Epithelial cell of prostate (primary cell): ENCODE results near the gene CHST15.

Experiments
- DNase-seq: peaks from one replicate; pipeline ENCODE4 v3.0.0-alpha.2; 2011; ENCODE audit warnings: low read depth, low spot score
- H3K27ac ChIP-seq: fragments of 450-650 bp; 2 replicates; pipeline ENCODE4 v1.5.1; 2017; ENCODE audit warnings: mild to moderate bottlenecking

The CHST15 gene, protein sequence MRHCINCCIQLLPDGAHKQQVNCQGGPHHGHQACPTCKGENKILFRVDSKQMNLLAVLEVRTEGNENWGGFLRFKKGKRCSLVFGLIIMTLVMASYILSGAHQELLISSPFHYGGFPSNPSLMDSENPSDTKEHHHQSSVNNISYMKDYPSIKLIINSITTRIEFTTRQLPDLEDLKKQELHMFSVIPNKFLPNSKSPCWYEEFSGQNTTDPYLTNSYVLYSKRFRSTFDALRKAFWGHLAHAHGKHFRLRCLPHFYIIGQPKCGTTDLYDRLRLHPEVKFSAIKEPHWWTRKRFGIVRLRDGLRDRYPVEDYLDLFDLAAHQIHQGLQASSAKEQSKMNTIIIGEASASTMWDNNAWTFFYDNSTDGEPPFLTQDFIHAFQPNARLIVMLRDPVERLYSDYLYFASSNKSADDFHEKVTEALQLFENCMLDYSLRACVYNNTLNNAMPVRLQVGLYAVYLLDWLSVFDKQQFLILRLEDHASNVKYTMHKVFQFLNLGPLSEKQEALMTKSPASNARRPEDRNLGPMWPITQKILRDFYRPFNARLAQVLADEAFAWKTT

DNA sequence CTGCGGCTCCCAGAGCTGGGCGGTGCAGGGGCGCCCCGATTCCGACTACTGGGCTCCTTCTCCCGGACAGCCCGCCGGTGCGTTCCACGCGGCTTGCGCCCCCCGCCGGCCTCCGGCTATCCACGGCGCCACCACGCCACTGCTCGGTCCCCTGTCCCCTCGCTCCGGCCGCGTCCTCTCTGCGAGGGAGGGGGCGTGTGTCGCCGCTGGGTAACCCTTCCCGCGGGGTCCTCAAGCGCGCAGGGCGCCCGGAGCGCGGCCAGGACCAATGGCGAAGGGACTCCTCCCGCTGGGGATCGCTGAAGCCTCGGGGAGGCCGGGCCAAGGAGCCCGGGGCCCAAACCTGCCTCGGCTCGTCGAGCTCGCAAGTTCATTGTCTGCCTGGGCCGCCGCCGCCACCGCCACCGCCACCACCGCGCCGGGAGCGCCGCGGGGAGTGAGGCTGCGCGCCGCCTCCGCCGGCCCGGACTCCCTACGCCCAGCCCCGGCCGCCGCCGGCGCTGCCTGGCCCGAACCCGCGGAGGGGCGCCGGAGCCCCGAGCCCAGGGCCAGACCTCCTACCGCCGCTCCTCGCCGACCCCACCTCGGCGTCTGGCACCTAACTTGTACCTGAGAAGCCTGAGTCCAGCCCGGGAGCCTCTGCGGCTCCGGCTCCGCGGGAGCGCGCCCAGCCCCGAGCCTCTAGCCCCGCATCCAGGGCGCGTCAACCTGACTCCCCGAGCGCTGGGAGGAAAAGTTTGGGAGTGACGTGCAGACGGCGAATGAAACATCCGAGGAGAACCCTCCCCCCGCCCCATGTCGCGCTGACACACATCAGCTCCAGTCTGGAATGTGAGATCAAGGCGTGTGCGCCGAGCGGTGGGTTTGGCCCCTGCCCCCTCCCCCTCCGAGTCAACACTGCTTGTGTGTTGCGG lies at the start of gene CHST15:
CHST15 (minus strand) TSS at position 739 of the 914 bp plus-strand sequence. CDS start 47,386 bp downstream, outside the sequence.
- peak; percentile 79 for DNase-seq

DNA sequence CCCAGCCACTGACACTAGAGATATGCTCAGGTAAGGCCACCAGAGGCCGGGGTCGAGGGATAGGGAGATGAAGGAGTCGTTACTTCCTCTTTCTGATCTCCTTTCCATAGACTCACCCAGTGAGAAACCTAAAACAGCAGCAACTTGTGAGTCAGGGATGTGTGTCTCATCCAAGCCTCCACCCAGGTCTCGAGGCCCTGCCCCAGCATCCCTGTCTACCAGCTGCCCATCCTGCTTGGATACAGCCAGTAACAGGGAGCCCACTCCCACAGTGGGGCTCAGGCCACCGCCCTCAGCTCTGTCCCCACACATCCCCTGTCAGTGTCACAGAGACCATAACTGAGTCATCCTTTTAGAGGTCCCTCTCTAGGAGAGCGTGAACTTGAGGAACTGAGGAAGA lies 49.6 kb upstream of the CHST15 start:
- no peak overlapping the region for H3K27ac ChIP-seq
- DNase-seq = no peak

More for the DNA sequence above, at the start of gene CHST15:
- H3K27ac ChIP-seq = peak within 1 kb of the TSS; percentile 85

DNA sequence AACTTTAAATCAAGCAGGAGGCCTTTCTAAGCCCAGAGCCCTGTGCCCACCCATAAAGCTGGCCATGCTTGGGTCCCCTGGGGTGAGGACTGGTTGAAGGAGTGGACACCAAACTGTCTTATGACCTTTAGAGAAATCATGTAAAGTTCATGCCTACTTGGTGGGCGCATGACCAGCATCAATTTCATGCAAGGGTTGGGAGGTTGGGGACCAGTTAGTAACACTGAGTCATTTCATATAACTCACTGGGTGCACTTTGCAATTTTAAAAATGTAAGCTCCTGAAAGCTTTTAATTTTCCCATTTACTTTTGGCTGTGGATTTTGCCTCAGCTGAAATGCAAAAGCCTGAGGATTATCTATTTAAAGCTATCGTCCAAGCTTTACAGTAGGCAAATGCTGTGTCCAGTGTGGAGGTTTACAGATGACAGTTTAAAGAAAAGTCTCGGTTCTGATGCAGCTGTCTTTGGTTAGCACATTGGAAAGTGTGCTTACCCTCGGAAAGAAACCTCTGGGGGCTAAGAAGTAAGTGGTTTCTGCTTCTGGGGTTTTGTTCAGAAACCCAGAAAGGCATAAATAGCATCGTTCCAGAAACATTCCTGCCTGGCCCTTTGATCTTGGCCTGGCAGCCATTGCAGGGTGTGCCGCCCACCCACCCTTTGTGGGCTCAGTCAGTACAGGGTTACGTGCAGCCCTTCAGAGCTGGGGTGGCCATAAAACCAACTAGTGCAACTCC lies 48.8 kb upstream of the CHST15 start:
- DNase-seq = no peak
- H3K27ac ChIP-seq = no peak overlapping the region

DNA sequence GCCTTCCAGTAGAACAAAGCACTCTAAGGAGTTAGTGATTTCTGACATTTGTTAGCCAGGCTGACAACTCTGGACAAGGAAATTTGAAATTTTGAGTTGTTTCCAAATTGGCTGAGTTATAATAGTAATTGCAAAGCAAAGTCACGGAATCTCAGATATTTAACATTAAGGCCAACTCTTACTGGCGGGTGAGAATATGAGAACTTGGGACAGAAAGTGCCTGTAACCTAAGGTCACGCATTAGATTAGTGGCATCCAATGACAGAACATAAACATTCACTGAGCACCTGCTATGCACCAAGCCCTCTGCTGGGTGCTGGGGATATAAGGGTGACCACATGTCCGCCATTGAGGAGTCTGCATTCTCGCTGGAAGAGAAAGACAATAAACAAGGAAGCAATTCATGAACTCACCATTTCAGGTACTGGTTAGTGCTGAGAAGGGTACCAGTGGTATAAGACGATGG lies 45.5 kb upstream of the CHST15 start:
- no peak overlapping the region for H3K27ac ChIP-seq
- no peak for DNase-seq

DNA sequence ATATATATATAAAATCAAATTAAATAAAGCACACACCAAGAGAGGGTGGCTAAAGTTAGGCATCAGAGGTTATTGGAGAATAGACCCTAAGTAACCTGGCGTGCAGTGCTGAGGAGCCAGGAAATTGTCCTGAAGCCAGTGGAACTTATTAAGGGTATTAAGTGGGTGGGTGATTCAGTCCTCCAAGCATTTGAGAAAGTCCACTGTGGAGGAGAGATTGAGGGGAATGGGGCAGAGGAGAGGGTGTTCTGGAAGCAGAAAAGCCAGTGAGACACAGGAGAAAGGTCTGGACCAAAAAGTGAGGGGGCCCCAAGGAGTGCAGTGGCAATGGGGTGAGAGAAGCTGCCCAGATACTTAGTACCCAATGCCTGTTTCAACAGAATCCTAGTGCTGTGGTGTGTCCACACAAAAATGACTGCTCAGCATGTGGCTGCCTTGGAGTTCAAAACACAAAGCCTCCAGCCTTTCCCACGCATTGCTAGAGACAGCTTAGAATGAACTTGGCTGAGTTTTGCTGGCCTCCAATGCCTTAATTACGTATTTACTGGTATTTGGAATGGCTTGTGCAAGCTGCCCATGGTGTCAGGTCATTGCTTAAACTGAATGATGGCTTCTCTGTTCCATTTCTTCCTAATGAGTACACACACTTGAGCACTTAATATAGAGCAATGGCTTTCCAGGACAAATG lies 44.9 kb upstream of the CHST15 start:
- no peak overlapping the region for H3K27ac ChIP-seq
- DNase-seq = no peak

DNA sequence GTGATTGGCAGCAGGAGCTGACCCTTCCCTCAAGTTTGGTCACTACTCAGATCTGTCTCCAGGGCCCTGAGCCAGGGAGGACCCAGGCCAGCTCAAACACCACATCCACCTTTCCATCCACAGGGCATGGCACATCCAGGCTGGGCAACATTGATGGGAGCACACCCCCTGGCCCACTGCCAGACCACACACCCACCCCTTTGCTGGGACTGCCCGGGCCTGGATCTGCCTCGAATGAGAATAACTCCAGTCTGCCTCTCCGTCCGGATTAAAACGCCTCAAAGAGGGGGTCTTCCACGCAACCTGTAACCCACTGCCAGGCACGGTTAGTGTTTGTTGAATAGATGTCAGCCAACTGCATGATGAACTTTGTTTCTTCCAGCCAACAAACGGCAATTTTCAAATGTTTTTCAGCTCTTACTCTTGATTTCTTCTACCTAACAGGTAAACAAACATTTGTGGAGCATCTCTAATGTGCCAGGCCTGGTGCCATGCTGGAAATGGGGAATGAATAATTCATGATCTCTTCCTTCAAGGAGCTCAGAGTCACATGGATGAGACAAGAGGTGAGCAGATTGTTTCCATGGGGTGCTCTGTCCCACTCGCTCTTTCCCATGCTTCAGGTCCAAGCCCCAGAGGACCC lies 41.0 kb upstream of the CHST15 start:
- H3K27ac ChIP-seq = no peak overlapping the region

DNA sequence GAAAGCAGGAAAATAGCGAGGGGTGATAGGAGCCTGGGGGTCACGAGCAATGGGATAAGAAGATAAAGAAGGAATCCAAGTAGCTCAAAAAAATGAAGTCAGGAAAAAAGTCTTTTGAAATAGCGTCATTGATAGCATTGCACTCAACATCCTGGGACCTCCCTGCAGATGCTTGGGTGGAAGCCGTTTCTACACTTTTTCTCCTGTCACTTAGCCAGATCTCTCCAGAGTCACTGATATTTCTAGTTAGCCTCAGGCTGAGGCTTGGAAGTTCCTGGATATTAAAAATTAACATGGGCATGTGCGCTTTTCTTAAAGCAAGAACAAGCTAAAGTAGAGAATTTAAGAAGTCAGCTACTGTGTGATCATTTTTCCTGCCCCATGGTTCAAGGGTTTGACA lies 39.5 kb upstream of the CHST15 start:
- DNase-seq = no peak

More for the DNA sequence above, 41.0 kb upstream of the CHST15 start:
- no peak for DNase-seq

DNA sequence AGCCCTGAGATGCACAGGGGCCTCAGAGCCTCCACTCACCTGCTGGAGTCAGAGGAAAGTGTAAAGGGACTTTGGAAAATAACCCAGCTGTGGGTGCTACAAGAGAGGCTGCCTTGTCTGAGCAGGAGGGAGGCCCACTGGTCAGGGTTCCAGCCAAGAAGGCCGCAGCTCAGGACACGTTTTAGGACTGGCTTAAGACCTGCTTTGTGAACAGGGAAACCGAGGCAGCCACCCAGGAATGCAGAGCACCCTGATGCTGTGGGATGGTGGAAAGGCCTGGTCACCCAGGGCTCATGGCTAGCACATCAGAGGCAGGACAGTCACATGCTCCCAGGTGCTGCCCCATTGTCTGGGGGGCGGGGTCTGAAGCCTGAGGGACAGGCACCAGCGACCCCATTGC lies 38.9 kb upstream of the CHST15 start:
- DNase-seq = no peak
- no peak overlapping the region for H3K27ac ChIP-seq

More for the DNA sequence above, 39.5 kb upstream of the CHST15 start:
- H3K27ac ChIP-seq = no peak overlapping the region

DNA sequence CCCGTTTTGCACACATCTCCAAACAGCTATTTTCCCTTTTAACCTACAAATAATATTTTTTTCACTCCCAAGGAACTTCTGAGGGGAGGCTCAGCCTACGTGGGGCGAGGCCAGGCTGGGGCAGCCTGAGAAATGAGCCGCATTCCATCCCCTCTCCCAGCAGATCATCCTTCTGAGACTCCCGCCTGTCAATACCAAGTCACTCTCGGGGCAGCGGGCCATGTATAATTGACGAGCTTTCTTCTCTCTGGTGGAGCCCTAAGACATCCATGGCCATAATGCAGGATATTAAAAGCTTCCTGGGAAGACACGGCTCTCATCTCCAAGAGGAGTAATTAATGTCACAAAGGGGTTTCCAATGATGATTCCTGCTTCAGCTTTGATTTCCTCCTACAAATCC lies 37.8 kb upstream of the CHST15 start:
- DNase-seq = no peak
- no peak overlapping the region for H3K27ac ChIP-seq

DNA sequence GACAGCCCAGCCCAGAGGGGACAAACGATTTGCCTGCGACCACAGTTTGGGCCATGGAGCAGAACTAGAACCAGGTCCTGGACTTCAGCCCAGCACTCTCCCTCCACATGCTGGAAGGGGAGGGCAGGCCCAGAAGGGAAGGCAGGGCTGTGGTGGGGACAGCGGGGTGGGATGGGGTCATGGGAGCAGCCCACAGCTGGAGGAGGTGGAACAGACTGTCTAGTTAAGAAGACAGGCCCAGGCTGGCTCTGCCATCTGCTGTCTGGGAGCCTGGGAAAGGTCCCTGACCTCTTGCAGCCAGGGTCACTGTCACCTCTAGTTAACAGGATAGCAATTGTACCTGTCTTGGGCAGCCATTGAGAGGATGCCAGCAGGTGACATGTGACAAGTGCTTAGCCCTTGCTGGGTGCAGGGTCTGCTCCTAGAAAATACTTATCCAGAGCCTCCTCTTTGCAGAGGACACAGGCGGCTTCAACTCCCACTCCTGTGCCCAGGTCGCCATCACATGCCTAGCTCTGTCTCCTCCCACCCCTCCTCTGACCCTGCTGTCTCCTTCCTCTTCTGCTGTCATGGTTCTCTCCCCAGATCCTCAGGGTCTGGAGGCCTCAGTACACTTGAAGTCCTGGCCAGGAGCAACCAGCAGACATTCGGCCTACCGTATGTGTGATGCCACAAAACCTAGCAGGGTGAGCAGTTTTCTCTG lies 37.0 kb upstream of the CHST15 start:
- DNase-seq = no peak

DNA sequence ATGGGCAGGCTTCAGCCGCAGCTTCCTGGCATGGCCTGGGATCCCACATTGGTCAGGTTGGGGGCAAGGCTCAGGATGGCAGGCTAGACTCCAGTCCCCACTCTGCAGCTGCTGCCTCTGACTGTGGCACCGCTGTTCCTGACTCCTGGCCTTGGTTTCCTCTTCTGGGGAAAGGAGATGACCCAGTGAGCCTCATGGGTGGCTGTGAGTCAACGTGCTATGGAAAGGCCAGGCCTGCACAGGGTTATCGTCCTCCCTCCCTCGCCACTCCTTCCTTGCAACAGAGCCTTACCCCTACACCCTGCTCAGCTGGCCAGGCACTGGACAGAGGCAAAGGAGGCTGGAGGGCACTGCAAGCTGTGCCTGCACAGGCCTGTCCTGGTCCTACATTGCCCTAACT lies 36.1 kb upstream of the CHST15 start:
- no peak for DNase-seq
- H3K27ac ChIP-seq = no peak overlapping the region

More for the DNA sequence above, 37.0 kb upstream of the CHST15 start:
- no peak overlapping the region for H3K27ac ChIP-seq

DNA sequence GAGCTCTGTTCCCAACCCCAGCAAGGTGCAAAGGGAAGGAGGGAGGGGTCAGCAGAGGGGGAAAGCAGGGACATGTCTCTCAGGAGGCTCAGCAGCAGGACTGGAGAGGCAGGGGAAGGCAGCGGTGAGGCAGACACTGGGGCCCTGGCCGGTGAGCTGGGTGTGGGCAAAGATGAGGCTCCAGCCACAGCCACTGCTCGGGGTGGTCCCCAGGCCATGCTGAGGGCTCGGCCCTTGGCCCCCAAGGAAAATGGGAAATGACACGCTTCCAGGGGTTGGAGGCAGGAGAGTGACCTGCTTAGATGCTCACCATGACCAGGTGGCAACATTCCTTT lies 35.4 kb upstream of the CHST15 start:
- DNase-seq = no peak
- H3K27ac ChIP-seq = no peak overlapping the region

DNA sequence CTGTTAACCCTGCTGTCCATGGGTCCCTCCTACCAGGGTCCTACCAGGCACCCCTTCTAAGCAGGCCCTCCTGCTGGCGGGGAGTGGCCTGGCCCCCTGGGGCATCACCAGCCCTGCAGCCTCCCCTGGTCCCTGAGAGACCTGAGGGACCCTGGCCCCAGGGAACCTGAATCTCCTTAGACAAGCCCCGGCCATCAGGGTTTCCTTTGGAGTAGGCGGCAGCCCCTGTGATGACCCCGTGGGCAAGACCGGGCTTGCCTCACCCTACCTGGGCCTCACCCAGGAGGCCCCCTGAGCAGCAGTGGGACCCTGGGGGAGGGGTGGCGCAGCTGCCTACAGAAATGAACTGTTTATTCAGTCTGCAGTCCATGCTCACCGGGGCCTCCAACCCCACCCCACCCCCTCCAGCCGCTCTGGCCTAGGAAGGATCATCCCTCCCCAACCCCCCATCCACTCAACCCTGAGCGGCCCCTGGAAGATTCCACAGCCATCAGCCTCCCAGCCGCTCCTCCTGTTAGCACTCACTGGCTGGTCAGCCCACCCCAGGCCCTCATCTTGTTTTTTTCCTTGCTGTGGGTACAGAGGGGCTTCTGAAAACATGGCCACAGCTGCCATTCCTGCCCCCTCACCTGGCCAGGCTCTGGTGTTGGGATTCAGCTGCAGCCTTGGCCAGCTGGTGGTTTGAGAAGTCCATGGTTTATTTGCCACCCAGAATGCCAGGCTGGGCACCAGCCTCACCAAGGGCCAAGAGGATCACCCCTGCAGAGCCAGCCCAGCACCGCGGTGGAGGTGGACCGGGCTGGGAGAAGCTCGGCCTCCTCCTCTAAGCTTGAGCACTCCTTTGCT lies 34.8 kb upstream of the CHST15 start:
- DNase-seq = no peak
- no peak overlapping the region for H3K27ac ChIP-seq

DNA sequence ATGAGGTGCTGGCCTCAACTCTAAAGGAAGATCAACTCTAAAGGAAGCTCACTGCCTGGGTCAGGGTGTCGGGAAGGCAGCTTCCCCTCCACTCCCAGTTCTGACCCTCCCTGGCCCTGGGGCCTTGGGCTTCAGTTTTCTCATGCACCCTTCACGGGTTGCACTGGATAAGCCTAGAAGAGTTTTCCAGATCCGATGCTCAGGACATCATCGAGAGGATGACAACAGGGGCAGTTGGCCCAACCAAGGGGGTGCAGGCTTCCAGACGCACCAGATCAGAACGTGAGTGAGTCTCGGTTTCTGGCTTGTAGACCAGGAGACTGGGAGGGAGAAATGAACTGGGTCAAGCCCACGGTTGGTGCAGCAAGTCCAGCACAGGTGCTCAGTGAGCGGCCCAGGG lies 34.2 kb upstream of the CHST15 start:
- no peak for DNase-seq
- no peak overlapping the region for H3K27ac ChIP-seq

DNA sequence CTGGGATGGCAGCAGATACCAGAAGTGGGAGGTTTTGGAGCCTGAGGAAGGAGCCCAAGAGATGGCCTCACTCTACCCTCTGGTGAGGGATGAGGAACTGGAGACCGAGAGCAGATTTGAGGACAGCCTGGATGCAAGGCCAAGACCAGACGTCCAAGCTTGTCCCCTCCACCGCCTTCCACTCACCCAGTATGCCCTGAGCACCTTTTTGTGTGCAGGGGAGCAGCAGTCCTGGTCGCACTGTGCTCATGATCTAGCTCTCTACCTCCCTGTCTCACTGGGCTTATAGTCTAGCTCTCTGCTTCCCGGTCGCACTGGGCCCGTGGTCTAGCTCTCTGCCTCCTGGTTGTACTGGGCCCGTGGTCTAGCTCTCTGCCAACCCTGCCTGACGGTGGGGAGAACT lies 33.6 kb upstream of the CHST15 start:
- no peak overlapping the region for H3K27ac ChIP-seq
- DNase-seq = no peak

DNA sequence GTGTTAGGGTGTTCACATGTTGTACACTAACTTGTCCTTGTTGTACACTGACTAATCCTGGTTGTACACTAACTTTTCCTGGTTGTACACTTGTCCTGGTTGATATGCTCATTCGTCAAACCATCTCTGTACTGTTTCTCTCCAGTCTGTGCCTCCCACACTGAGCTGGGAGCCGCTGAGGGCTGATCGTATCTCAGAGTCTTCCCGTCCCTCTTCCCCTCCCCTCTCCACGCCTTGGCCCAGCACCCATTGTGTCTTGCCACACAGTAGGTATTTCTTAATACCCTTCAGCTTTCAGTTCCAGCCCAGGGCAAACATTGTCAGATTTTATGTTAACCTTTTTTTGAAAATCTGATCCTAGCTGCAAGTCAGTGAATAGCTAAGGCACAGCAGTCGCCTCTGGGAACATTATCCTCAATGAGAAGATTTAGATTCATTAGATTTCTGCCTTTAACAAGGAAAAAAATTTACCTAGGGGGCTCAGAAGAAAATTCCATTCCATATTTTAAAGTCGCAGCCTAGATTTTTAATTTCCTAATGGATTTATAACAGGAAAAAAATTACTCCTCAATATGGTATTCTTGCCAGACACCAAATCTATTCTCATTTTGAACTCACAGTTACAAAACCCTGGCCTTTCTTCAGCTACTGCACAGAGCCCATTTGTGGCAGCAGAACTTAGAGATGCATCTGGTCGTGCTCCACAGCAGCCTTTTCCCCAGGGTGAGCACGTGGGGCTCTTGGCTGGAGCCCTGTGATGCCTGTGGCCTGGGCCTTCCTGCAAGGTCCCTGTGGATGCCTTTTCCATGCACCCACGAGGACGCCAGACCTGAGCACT lies 33.0 kb upstream of the CHST15 start:
- no peak overlapping the region for H3K27ac ChIP-seq
- DNase-seq = no peak
